ENCODE data around the gene OCEL1.
A peak's percentile ranks its signal among the peaks of the same experiment; 100 is the strongest.

DNA sequence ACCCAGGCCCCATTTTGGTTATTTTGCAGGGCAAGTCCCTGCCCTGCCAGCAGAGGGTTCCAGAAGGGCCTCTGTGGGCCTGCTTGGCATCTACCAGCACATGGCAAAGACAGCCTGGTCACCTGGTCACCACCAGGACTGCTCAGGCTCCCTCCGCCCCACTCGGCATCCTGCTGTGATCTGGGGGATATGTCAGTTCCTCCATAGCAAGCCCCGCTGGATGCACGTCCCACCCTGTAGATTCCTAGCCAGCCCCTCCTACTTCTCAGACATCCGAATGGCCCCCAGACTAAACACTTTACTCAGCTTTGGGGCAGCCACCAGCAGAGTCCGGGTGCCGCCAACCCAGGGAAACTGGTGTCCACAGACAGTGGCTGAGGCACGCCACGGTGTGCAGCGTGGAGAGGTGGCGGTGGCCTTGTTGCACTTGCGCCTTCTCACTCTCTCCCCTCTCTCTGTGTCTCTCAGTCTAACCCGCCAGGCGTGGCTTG is 42.7 kb upstream of the OCEL1 start:
- TF ChIP-seq, protein P1, sequence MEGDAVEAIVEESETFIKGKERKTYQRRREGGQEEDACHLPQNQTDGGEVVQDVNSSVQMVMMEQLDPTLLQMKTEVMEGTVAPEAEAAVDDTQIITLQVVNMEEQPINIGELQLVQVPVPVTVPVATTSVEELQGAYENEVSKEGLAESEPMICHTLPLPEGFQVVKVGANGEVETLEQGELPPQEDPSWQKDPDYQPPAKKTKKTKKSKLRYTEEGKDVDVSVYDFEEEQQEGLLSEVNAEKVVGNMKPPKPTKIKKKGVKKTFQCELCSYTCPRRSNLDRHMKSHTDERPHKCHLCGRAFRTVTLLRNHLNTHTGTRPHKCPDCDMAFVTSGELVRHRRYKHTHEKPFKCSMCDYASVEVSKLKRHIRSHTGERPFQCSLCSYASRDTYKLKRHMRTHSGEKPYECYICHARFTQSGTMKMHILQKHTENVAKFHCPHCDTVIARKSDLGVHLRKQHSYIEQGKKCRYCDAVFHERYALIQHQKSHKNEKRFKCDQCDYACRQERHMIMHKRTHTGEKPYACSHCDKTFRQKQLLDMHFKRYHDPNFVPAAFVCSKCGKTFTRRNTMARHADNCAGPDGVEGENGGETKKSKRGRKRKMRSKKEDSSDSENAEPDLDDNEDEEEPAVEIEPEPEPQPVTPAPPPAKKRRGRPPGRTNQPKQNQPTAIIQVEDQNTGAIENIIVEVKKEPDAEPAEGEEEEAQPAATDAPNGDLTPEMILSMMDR (IDR thresholded peaks at IDR 0.05; ENCODE audit: low read depth, low read length), result peak; percentile 14
- TF ChIP-seq, protein P2, sequence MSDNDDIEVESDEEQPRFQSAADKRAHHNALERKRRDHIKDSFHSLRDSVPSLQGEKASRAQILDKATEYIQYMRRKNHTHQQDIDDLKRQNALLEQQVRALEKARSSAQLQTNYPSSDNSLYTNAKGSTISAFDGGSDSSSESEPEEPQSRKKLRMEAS (IDR thresholded peaks at IDR 0.05; ENCODE audit: low read depth, low read length), result peak; percentile 47
- no peak for TF ChIP-seq POLR2A (IDR thresholded peaks at IDR 0.05; ENCODE audit: extremely low read depth, insufficient read length)
- peak; percentile 38; the same call in 1 of the 2 replicates for TF ChIP-seq MYC (IDR thresholded peaks at IDR 0.05; ENCODE audit: low read depth, low read length)
